GM19467 (cell line): Measurements from ENCODE around the gene PAM.
A peak's percentile ranks its signal among the peaks of the same experiment; 100 is the strongest.

ENCODE experiments used
- ATAC-seq: cut with Tn5 transposase; IDR thresholded peaks from one replicate; pipeline ENCODE4 v1.9.1; 2021; ENCODE audit warnings: mild to moderate bottlenecking, moderate library complexity; ENCODE audit not compliant: unreplicated experiment

The PAM gene

DNA sequence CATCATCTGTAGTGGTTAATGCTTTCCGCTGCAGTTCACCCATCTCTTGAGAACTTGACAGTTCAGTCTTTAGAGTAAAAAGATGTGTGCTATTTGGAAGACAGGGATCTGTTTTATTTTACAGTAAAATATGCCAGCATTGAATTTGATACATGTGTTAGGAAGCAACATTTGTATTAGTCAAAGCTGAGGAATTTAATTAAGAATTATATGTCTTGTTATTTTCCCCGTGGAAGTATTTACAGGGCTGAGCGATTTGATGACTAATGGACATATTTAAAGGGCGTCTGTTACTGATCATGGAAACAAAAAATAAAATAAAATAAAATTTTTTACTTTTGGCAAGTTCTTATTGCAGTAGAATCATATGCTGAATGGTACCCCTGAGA, 101.3 kb downstream of the PAM start:
- ATAC-seq: no peak

- no peak for ATAC-seq
These were observed 102.1 kb downstream of the PAM start for GRCh38 chr5:102857076-102857818.

DNA sequence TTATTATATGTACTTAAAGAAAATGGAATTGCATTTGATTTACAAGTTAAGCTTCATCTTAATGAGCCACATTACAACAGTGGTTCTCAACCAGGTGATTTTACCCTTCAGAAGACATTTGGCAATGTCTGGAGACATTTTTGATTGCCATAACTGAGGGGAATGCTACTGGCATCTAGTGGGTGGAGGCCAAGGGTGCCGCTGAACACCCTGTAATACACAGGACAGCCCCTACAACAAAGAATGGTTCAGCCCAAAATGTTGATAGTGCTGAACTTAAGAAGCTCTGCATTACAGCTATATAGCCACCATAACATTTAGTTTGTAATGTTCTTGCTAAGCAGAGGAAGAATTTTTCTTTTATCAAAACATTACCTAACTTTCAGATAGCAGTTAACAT, 103.1 kb downstream of the PAM start:
- ATAC-seq: no peak

DNA sequence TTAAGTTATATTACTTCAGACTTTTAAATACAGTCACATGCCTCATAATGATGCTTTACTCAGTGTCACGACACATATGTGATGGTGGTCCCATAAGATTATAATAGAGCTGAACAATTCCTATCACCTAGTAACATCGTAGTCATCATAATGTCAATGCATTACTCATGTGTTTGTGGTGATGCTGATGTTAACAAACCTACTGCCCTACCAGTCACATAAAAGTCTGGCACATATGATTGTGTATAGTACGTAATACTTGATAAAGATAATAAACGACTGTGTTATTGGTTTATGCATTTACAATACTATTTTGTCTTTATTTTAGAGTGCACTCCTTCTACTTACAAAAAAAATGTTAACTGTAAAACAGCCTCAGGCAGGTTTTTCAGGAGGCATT, 103.7 kb downstream of the PAM start:
- ATAC-seq: no peak

DNA sequence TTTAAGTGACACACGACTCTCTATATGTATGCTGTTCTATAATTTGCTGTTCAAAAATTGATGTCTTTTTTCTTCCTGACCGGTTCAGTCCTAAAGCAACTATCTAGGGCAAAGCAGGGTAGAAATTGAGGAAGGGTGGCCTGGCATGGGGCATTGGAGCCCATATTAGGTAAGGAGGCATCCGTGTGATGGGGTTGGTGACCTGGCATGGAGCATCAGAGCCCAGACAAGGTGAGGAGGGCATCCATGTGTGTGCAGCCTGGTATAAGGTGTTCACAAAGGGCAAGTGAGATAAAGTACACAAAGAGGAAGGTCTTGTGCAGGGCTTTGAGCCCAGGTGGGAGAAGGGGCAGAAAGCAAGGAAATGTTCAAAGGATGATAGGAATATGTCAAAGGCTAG, 104.9 kb downstream of the PAM start:
- ATAC-seq: no peak

DNA sequence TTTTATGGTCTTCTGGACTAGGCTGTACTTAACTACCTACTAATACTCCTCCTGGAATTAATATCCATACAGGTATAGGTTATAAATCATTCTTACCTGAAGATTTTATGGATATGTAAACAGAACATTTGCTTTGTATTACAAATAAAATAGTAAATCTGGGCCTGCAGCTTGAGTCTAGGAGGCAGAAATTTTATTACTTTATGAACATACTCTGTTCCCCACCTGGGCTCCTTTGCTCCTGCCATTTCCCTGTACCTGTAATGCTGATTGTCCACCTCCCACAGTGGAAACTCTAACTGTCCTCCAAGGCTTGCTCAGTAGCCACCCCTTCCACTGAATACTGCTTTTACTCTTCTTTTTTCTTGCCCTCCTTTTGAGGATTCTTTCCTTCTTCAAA, 108.0 kb downstream of the PAM start:
- no peak for ATAC-seq

GRCh38 chr5:102863764-102864560, 108.9 kb downstream of the PAM start:
- no peak for ATAC-seq

DNA sequence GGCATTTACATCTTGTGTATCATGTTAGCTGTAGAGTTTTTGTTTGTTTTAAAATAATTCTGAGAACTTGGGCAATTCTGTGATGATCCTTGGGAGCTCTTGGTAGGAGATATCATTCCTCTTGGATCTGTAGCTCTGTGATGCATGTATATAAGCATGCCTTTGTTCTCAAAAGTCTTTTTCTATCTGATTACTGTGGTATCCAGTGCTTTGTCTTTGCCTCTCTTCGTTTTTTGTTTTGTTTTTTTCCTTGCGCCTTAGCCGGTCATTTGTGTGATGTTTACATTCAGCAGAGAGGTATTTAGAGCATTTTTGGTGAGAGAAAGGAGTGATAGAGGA, 110.0 kb downstream of the PAM start:
- no peak for ATAC-seq

GRCh38 chr5:102865510-102866236, 110.6 kb downstream of the PAM start:
- ATAC-seq: peak; percentile 78

DNA sequence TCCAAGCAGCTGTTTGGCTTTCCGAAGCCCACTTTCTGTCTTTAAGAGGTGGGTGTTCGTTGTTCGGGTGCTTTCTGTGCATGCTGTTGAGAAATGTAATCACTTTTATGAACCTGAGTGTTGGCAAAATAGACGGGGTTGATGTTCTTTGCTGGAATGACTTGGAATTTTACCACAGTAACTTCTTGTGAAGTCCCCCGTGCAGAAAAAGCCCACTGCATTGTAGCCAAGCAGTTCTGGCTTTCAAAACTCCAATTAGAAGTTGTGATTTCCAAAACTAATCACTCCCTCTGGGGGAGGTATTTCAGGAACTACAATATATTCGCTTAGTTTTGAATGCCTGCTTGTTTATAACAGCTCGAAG, 111.1 kb downstream of the PAM start:
- no peak for ATAC-seq

DNA sequence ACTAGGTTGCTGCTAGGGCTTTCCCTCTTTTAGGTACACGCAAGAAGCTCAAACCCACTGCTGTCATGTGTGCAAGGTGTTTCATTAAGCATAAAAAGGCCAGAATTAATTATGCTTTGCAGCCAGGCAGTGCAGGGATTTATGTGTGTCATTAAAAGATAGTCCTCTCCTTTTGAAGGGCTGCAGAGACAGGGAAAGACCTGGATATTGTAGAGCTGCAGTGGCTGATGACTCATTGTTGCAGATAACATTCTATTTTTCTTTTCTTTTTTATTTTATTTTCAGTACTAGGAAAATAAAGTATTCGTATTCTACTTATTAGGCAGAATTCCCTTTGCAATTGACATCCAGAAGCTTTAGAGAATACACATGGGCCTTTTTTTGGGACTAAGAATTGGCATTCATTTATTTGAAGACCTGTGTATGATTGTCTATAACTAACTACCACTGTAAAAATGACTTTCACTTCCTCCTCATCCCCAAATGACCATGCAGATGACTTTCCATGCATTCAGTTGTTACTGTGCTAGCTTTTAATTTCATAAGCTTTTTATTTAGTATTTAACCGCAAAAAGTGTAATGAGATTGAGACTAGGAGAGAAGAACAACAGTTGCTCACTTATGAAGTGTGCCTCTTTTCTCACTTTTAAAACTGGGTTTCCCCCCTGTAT, 113.0 kb downstream of the PAM start:
- no peak for ATAC-seq

GRCh38 chr5:102869230-102869629, 114.1 kb downstream of the PAM start:
- no peak for ATAC-seq

DNA sequence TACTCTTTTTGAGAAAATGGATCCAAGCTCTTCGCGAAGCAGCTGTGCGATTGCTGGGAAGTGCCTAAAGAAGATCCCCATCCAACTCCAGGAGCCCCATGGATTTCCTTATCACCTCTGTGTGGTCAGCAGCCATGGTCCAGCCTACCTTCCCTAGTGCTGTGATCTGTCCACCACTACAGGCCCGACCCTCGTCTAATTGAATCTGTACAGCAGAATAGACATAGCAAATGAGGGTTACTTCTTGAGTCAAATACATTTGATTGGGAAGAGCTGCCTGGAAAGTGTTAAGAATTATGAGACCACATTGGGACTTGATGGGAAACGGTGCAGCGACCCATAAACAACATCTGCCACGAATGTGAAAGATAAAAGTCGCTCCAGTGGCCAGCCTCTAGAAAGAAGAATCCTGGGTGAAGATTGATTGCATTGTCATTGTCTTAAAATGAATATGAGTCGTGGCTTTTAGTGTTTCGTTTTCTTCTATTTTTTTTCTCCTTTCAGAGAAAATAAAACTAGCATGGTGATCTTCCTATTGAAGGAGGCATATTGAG, 118.4 kb downstream of the PAM start:
- no peak for ATAC-seq

DNA sequence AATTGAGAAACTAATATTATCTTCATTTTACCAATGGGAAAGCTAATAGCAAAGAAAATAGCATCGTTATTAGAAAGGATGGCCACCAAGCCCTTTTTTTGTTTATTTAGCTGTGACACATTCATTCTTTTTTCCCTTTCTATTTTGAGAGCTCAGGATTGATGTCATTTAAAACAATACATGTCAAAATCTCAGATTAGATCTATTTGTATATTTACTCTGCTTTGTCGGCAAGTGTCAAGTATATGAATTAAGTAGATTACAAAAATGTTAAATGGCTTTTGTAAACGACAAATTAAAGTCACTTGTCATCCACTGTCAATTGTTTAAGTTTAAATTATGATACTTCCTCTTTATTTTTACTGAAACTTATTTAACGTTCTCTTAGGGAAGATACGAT, 118.9 kb downstream of the PAM start:
- no peak for ATAC-seq

DNA sequence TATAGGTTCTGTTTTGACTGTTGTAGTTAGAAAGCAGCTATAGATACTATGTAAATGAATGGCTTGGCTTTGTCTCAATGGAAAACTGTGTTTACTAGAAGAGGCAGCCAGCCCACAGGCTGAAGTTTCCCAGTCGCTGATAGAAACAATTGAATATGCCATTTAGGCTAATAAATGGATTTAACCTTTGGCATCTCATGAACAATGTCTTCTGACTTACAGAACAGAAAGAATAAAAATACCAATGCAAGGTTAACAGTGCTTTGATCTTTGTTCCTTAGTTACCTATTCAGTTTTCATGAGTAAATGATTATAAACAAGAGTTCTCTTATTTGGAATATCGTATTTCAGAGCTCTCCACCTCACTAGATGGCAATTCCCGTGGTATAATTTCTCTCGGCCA, 120.6 kb downstream of the PAM start:
- no peak for ATAC-seq

DNA sequence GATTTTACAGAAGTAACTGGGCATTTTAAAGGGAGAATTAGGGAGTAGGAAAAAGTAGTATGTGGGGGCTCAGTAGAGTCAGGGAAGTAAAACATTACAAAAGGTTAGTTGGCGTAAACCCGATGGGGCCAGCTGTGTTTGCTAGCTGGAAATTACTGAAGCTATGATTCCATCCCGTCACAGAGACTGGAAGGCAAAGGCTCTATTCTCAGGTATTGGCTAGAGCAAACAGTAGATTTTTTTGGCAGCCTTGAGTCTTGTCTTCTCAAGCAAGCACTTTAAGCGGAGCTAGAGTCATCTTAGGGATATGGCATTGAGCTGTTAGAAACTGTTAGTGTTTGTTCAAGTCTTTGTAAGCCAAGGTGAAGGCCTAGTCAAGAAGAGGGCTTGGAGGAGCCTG, 121.5 kb downstream of the PAM start:
- no peak for ATAC-seq

- no peak for ATAC-seq
These were observed 124.6 kb downstream of the PAM start for GRCh38 chr5:102879741-102880140.

DNA sequence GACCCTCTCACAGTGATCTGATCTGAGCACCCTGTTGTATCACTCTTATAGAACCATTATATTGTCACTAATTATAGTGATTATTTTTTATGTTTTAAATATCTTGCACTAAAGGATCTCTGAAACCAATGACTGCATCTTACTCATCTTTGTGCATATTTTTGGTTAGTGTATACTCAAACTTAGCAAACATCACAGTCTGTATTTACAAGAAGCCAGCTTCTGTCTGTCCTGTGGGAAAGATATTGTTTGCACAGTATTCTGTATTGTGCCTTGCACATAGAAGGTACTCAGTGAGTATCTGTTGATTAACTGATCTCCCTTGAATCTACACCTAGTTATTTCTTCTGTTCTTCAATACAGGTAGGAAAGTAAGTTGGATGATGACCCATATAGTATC, 131.5 kb downstream of the PAM start:
- no peak for ATAC-seq

DNA sequence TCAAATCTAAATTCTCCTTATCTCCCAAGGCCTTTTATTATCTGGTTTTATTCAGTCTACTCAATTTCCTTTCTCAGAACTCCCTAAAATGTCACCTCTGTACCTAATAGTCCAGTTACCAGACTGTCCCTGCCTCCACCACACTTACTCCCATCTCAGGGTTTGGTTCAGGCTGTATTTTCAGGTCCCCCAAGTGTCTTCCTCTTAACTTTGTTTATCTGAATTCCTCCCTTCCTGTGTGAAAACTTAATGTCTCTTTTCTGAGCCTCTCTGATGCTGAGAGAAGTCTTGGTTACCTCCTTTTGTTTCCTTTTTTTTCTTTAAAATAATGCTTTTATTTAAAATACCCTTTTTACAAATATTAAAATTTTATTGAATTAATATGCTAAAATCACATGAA, 133.4 kb downstream of the PAM start:
- no peak for ATAC-seq

DNA sequence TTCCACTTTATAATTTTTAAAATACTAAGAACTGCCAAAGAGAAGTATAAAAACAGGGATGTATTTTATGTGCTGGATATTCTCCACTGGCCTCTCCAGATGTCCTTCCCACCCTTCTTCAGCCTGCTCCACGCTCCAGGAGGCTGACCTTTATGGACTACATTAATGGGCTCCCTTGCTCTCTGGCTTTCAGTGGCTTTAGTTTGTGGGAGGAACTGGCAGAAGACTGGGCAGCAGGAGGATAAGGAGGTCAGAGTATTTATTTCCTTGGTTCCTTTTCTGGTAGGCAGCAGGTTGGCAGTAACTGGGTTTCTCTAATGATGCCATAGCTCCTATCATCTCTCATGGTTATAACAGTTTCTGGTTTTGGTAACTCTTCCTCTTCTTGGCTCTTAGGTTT, 133.9 kb downstream of the PAM start:
- no peak for ATAC-seq

DNA sequence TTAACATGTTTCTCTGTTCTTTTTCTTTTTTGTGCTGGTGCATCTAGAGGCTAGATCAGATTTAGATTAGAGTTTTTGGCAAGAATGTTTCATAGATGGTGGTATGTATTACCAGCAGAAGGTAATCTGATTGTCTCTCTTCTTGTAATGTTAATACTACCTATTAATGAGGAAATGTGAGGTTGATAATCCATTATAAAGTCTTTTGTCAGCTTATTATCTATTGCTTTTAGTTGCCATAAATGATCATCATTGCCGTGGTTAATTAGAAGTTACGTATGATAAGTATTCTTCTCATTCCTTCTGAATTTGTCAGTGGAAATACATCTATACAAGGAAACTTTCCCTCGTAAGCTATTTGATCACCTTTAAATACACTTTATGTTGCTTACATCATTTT, 135.0 kb downstream of the PAM start:
- ATAC-seq: no peak
